A673 (cell line): ENCODE data around the gene PTX4. TPM values are rescaled to one million over a fixed set of nuclear protein-coding genes. Genes with fewer than 3 reads are reported as not detected.

ENCODE experiments used
- BruUV-seq: library from RNA; stranded (reverse); fragments of 400-500 nt; replicated peaks from 2 replicates; lab custom pipeline; 2021; lab: Mats Ljungman, UMichigan
- CTCF ChIA-PET: fragments of 300-600 bp; sonication (Branson Sonifier 250); formaldehyde crosslinking; loops from one replicate; lab custom pipeline; 2022; ENCODE audit warnings: antibody characterized with exemption; lab: Charles Lee
- POLR2A ChIA-PET: fragments of 300-600 bp; sonication (Branson Sonifier 250); formaldehyde crosslinking; loops from one replicate; lab custom pipeline; 2022; ENCODE audit warnings: antibody characterized with exemption; ENCODE audit not compliant: low non-redundant PET; lab: Charles Lee
- DNase-seq: peaks from one replicate; pipeline ENCODE4 v3.0.0-alpha.2; 2015; ENCODE audit warnings: low spot score
- H3K27ac ChIP-seq: fragments of 200-600 bp; sonication (generic); 2 replicates; pipeline ENCODE4 v1.5.1; 2016; ENCODE audit warnings: mixed run types, low read depth, mild to moderate bottlenecking, mixed read lengths, antibody characterized with exemption, low read length; ENCODE audit not compliant: poor library complexity, severe bottlenecking
- H3K27me3 ChIP-seq: fragments of 200-600 bp; sonication (generic); replicated peaks from 2 replicates; pipeline ENCODE4 v1.6.1; 2017; ENCODE audit warnings: mixed run types, low read depth, mild to moderate bottlenecking, mixed read lengths, antibody characterized with exemption, low read length; ENCODE audit not compliant: insufficient read depth, poor library complexity
- H3K36me3 ChIP-seq: fragments of 200-600 bp; sonication (generic); 2 replicates; pipeline ENCODE4 v1.6.1; 2016; ENCODE audit warnings: mixed run types, mild to moderate bottlenecking, mixed read lengths, antibody characterized with exemption, low read length; ENCODE audit not compliant: insufficient read depth, poor library complexity, severe bottlenecking
- H3K4me1 ChIP-seq: fragments of 200-600 bp; sonication (generic); 2 replicates; pipeline ENCODE4 v1.6.1; 2017; ENCODE audit warnings: mixed run types, mild to moderate bottlenecking, mixed read lengths, antibody characterized with exemption, low read length; ENCODE audit not compliant: insufficient read depth, poor library complexity, severe bottlenecking
- H3K4me3 ChIP-seq: fragments of 200-600 bp; sonication (generic); 2 replicates; pipeline ENCODE4 v1.5.1; 2016; ENCODE audit warnings: low read depth, mixed run types, mild to moderate bottlenecking, mixed read lengths, low read length; ENCODE audit not compliant: poor library complexity, severe bottlenecking
- H3K9me3 ChIP-seq: fragments of 200-600 bp; sonication (generic); 2 replicates; pipeline ENCODE4 v1.6.1; 2016; ENCODE audit warnings: mixed run types, low read depth, mild to moderate bottlenecking, mixed read lengths, antibody characterized with exemption, low read length; ENCODE audit not compliant: poor library complexity, severe bottlenecking
- EZH2 ChIP-seq: fragments of 200-600 bp; sonication (generic); IDR thresholded peaks from 2 replicates; pipeline ENCODE4 v1.6.1; 2017; ENCODE audit warnings: borderline replicate concordance, low read depth, mild to moderate bottlenecking, mixed read lengths, antibody characterized with exemption, low read length; ENCODE audit not compliant: poor library complexity, severe bottlenecking
- intact Hi-C: fragments of 100-400 bp; cut with micrococcal nuclease; formaldehyde crosslinking; loops from one replicate; pipeline ENCODE4 v1.10.0; 2022; ENCODE audit not compliant: unreplicated experiment
- total RNA-seq: library from RNA; stranded (reverse); gene quantifications from 2 replicates; pipeline ENCODE4 v1.2.3, GENCODE V29; 2021
- TF ChIP-seq, protein P1 (sequence below): fragments of 300-800, 200-600 bp; sonication (generic); conservative IDR thresholded peaks from 2 replicates; pipeline ENCODE4 v1.5.1; 2017; ENCODE audit warnings: low read depth, mild to moderate bottlenecking, antibody characterized with exemption, low read length, moderate library complexity, mixed read lengths

PTX4 gene
- total RNA-seq, 1 experiment from 2014 or later: not detected

DNA sequence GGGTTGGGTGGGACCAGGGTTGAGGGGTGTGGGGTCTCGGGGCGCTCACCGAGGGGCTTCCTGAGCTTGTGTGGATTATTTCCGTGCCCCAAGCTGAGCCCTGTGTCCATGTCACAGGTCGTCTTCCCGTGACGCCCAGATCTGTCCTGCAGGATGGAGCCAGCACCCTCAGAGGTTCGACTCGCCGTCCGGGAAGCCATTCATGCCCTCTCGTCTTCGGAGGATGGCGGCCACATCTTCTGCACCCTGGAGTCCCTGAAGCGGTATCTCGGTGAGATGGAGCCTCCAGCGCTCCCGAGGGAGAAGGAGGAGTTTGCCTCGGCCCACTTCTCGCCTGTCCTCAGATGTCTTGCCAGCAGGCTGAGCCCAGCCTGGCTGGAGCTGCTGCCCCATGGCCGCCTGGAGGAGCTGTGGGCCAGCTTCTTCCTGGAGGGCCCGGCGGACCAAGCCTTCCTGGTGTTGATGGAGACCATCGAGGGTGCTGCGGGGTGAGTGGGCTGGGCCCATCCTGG is 5.4 kb upstream of the PTX4 start:
- Histone ChIP-seq H3K4me1 (peaks cover 3% of the 10 kb centered on the region), H3K27ac (peak overlapping the region; percentile 98), H3K4me3 (peak overlapping the region; percentile 88), H3K9me3 (no peaks in the 10 kb centered on the region), H3K27me3 (no peaks in the 10 kb centered on the region), H3K36me3 (peaks cover 9% of the 10 kb centered on the region)
- ChIA-PET POLR2A (interaction anchor here (0.7 kb wide), 1 partner anchor 17 kb away, joined by 3 read pairs; no protein-coding TSS in a partner anchor), CTCF (no interaction called here)
- TF ChIP-seq, protein P1, sequence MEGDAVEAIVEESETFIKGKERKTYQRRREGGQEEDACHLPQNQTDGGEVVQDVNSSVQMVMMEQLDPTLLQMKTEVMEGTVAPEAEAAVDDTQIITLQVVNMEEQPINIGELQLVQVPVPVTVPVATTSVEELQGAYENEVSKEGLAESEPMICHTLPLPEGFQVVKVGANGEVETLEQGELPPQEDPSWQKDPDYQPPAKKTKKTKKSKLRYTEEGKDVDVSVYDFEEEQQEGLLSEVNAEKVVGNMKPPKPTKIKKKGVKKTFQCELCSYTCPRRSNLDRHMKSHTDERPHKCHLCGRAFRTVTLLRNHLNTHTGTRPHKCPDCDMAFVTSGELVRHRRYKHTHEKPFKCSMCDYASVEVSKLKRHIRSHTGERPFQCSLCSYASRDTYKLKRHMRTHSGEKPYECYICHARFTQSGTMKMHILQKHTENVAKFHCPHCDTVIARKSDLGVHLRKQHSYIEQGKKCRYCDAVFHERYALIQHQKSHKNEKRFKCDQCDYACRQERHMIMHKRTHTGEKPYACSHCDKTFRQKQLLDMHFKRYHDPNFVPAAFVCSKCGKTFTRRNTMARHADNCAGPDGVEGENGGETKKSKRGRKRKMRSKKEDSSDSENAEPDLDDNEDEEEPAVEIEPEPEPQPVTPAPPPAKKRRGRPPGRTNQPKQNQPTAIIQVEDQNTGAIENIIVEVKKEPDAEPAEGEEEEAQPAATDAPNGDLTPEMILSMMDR: peak; percentile 47
- TF ChIP-seq EZH2: no peak
- intact Hi-C loops: no loop called here
- peak; percentile 57 for DNase-seq
- no TSS peak for BruUV-seq

DNA sequence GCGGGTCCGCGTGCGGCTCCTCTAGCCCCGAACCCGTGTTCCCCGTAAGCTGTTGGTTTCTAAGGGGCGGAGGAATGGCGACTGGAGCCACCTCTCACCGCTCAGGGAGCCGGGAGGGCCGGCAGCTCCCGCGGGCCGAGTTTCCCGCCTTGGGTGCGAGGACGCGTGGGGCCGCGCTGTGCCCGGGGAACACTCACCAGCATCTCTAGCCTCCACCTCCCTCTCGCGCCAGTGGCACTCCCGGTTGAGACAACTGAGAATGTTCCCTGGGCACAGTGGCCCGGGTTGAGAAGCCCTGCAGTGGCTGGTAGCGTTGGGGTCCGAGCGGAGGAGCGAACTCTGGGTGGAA is 5.0 kb upstream of the PTX4 start:
- Histone ChIP-seq H3K9me3 (no peaks in the 10 kb centered on the region), H3K36me3 (peaks cover 9% of the 10 kb centered on the region), H3K4me1 (peaks cover 3% of the 10 kb centered on the region), H3K27ac (peak overlapping the region; percentile 98), H3K27me3 (no peaks in the 10 kb centered on the region), H3K4me3 (peak overlapping the region; percentile 88)
- peak; percentile 40 for DNase-seq
- BruUV-seq: TSS peak; percentile 62
- ChIA-PET POLR2A (no interaction called here), CTCF (no interaction called here)
- intact Hi-C loops: no loop called here
- TF ChIP-seq EZH2: no peak
- TF ChIP-seq, protein P1: no peak

DNA sequence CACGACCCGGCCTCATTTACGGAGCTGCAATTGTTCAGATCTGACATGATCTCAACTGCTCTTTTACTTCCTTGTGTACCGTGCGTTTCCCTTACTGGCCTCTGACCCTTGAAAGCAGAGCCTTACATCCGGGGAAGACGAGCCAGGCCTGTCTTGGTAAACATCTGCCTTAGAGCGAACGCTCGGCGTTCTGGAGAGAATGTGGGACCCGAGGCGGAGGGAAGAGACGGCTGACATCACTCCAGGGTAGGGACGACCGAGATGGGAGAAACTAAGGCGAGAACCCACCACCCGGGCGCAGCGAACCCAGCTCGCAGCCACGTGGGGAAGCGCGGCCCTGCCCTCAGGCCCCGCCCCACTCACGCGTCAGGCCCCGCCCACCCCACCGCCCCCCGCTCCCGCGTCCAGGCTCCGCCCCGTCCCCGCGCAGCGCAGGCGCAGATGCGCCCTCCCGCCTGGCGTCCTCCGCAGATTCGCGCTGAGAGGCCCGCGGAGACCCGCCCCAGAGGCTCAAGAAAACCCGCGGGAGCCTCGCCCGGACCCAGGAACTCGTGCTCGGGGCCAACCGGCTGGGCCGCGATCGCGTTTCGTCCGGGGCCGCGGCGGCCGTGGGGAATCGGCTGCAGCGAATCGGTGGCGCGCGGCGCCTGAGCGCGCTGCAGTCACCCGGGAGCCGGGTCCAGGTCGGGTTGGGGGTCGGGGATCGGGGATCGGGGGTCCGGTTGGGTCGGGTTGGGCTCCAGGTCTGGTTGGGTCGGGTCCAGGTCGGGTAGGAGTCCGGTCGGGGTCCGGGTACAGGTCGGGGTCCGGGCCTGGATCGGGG is 4.4 kb upstream of the PTX4 start, which contains the start of gene TELO2:
TSS of gene TELO2 (plus strand) at position 438 of the 823 bp plus-strand sequence. CDS start 922 bp downstream, outside the sequence.
- peak within 1 kb of the TSS; percentile 88 for H3K4me3 ChIP-seq
- BruUV-seq: no TSS peak
- no peaks in the 10 kb centered on the region for H3K9me3 ChIP-seq
- peak within 1 kb of the TSS; percentile 98 for H3K27ac ChIP-seq
- peaks cover 3% of the 10 kb centered on the region for H3K4me1 ChIP-seq
- intact Hi-C loops: no loop called here
- DNase-seq: peak; percentile 84
- H3K36me3 ChIP-seq: peaks cover 7% of the 10 kb centered on the region
- ChIA-PET CTCF (no interaction called here), POLR2A (no interaction called here)
- H3K27me3 ChIP-seq: no peaks in the 10 kb centered on the region
- TF ChIP-seq, protein P1: no peak
- no peak for TF ChIP-seq EZH2
